Hindlimb muscle (tissue), 1 donor: Measurements from ENCODE around the gene USP2. TPM values are rescaled to one million over a fixed set of nuclear protein-coding genes. Genes with fewer than 3 reads are reported as not detected.

Experiments
- DNase-seq: peaks from one replicate; pipeline ENCODE4 v3.0.0-alpha.2; 2013
- polyA plus RNA-seq: library from polyadenylated mRNA; unstranded; fragments of 120-200 nt; gene quantifications from one replicate; pipeline ENCODE4 v1.2.1, GENCODE V29; 2013; ENCODE audit not compliant: insufficient read length

USP2 gene
- polyA plus RNA-seq, 1 donor: 60.0 TPM

DNA sequence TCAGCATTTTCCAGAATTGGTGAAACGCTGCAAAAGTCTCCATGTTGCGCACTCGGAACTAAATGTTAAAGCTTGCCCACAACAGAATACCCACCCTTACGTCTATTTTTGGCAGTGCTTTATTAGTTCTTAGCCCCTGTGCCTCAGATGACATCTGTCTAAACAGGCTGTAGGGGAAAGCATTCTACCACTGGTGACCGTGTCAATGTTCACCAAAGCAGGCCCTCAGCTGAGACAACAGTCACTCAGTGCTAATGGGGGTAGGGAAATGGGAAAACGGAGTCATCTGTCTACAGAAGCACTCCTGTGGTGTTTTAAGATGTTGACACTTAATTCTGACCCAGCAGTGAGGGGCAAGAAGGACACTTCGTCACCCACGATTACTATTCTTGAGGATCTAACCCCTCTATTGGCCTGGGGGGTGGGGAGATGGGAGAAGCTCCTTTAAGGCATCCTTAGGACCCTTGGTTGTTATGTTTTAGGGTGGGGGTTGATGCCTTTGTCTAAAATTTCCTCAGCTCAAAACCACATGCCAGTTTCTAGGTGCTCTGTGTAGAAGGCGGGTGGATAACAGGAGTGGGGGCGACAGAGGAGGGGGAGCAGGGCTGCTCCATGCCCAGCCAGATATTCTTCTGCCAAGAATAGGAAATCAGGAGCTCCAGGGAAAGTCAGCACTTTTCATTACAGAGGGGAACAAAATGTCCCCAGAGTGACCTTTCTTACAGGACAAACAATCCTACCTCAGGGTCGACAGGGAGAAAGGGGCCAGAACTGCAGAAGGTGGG, 19.4 kb downstream of the USP2 start:
- no peak for DNase-seq

DNA sequence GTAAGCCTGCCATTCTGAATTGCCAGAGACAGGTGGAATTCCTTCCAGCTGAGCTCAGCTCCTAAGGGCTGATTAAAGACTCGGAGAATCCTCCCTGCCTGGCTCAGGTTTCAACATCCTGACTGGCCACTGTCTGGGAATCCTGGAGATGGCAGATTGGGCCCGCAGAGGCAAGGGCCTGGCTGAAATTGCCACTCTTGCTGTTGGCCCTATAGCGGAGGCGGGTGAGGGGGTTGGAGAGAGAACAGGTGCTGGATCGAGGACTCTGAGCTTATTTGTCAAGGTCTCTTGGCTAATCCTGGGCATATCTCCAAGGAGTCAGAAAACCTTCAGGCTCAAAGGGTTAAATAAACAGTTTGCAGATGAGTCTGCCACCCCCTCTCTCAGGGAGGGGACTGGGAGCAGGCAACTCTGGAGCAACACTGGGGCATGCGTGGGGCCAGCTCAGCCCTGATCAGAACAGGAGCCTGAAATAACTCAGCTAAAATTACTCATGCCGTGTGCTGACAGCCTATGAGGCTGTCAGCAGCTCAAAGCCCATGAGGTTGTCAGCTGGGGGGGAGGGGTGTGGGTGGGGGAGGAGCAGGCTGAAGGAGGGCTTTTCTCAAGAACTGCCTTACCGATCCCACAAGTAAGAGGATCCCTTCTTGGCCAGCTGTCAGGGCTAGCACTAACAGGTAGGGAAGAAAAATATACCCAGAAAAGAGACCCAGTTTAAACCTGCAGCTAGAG, 20.3 kb downstream of the USP2 start:
- no peak for DNase-seq

DNA sequence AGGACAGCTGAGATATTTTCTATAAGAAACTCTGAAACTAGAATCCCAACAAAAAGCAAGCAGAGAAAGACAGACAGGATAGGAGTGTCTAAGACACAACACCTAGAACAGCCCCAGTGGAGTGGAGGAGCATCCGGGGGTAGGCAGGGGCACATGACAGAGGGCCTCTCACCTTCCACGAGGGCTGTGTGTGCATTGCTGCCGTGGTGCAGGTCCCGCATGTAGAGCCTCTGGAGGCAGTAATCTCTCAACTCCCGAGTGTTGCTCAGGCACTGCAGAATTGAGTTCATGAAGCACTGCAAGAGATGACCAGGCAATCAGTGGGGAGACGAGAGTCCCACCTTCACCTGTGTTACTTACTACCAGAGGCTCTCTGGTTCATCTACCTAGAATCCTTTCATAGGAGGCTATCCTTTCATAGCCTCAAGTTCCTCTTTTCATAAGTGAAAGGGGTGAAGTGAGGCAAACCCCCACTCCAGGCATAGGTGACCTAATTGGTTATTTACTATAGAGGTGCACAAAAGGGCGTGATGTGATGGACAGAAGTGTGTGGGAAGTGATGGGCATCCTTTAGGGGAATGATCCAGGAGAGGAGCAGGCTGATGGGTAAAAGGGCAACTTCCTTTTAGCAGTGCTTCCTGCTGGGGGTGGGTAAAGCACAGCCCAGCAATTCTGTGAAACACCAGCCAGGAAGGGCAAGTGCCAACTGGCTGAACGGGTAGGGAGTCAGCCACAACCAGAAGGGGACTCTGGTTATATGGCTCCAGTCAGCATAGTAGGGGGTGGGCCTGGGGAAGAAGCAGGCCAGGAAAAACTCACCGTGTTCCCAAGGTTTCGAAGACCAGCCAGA, 21.9 kb downstream of the USP2 start:
- no peak for DNase-seq

DNA sequence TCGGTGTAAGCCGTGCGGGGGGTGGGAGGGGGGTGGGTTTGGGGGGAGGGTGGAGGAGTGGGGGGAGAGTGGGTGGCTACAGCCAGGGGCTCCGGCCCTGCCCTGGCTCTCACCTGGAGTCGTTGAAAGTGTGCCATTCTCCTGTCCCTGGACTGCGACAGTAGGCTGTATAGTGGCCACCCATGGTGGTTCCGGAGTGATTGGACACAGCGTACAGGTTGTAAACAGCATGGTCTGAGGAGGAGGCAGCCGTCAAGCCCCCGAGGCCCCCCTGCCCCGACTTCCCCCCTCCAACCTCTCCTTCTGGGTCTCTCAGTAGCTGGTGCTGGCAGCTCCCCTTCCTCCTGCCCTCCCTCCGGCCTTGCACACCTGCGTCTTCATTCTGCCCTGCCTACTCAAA, 24.4 kb downstream of the USP2 start:
- no peak for DNase-seq

DNA sequence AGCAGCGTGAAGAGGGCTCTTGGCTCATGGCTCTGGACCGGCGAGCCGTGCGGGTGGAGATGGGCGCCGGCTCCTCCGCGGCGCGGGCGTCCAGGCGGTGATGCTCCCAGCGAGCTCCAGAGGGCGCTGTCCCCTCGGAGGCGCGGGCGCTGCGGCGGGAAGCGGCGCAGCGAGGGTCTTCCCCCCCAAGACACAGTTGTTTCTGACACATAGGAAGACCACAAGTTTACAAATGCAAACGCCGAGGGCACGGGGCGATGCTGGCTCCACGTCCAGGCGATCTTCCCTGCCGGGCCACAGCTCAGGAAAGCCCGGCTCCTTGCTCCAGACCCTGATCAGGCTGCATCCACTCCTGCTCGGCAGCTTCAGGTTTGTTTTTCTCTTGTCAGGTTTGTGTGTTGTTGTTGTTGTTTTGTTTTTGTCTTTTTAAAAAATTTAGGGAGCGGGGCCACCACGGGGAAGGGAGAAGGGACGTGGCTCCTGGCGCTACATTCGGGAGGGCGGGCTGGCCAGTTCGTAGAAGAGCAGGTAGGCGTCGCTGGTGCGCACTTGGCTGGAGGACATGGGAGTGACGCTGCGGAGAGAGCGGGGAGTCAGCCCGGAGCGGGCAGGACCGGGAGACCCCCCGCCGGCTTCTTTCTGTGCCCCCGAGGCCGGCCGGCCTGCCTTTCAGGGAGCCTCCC, 25.0 kb downstream of the USP2 start:
- peak; percentile 88 for DNase-seq

DNA sequence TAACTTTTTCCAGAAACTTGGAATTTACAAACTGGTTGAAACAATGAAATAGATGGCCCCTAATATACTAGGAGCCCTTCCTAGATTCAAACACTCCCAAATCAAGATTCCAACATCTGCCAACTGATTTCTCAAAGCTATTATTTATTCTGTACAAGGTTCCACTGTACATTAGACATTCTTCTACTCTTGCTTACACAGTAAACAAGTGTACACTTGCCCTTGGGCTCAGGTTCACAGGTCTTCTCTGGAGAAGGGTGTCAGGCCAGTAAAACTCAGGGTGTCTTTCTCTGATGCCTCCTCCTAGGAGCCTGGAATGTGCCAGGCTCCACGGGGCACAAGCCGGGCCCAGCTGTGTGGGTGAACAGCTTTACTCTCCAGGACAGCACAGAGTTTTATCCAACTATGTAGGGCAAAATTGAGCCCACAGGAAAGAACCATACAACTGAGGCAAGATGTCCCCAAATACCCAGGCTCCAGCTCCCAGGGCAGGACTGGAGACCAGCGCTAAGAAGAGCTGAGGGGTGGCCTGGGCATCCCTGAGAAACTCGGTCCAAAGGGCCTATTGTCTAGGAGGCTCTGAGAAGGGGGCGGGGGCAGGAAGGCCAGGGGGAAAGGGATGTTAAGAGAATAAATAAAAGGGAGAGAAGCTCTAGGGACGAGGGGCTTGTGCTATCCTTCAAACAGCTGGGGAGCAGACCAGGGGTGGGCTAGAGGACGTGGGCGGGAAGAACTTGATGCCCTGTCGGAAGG, 26.2 kb downstream of the USP2 start:
- no peak for DNase-seq

DNA sequence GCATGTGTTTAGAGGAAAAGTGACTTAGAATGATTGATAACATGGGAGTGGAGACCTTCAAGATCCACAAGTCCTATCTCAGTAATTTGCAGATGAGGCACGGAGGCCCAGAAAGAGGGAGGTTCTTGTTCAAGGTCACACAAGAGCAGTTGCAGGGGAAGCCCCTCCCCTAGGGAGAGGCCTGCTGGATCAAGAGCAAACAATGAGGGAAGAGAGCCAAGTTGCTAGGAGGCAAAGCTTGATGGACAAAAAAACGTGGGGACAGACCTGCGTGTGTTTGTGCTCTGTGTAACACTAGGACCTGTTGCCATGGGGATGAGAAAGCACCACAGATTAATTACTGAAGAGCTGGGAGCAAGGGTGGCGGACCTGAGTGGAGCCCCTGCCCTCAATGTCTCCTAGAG, 28.6 kb downstream of the USP2 start:
- no peak for DNase-seq

DNA sequence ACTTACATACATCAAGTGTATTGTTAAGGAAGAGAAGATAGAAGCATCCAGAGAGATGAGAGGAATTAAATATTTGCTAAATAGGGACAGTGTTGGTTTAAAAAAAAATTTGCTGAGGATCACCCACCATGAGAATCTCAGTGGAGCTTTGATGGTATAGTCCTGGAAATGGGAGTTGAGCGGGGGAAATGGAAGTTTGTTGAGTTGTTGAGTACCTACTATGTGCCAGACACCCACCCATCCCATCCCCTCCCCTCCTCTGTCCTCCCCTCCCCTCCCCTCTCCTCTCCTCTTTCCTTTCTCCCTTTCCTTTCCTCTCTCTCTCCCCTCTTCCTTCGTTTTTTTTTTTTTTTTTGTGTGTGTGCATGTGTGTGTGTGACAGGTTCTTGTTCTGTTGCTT, 30.3 kb downstream of the USP2 start:
- no peak for DNase-seq

DNA sequence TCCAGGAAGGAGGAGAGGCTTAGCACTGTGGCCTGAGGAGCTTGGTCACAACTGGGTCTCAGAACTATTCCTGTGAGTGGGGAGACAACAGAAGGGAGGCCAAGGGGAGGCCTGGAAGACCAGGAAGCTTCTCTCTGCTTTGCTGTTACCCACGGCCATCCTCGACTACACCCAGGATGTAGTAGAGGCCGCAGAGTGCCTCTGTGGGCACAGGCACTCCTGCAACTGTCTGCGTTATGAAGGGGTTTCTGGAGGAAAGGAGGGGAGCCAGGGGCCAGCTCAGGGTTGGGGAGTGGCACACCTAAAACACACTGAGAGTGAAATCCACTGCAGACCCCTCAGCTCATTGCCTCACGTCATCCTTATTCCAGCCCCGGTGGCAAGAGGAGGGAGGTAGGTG, 31.2 kb downstream of the USP2 start:
- DNase-seq: no peak

DNA sequence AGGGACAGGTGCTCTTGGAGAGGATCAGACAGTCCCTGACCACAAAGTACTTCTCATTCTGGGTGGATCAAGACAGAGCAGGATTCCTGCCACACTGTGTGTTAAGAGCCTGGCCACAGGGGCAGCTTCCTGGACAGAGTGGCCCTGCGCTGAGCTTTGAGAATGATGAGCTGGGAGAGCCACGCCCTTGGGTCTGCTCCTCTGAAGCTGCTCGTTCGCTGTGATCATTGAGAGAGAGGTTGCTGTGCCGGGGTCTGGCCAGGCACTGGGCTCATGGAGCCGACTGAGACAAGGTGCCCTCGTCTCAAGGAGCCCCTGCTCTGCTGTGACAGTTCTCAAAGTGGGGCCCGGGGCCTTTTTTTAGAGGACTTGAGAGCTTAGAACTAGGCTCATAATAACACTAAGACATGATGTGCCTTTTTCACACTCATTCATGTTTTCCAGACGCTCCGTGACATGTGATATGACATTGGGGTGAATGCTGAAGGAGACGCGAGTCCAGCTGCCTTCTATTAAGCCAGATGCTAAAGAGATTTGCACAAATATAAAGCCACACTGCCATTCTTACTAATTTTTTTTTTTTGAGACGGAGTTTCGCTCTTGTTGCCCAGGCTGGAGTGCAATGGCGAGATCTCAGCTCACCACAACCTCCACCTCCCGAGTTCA, 33.4 kb downstream of the USP2 start:
- no peak for DNase-seq

DNA sequence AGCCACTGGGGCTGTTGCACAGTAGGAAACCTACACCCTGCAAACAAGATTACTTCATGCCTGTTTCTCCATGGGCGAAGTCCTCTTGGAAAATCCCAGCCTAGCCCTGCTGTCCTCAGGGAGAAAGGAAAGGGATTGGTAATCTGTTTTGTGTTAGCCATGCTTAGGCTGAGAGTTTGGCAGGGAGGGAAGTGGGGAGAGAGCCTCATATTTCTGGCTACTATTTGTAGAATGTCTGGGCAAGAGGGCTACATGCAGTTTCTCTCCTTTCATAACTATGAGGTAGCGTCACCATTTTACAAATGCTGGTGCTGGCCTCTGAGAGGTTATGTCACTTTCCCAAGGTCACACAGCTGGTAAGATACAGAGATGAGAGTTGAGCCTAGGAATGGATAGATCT, 34.2 kb downstream of the USP2 start:
- no peak for DNase-seq

DNA sequence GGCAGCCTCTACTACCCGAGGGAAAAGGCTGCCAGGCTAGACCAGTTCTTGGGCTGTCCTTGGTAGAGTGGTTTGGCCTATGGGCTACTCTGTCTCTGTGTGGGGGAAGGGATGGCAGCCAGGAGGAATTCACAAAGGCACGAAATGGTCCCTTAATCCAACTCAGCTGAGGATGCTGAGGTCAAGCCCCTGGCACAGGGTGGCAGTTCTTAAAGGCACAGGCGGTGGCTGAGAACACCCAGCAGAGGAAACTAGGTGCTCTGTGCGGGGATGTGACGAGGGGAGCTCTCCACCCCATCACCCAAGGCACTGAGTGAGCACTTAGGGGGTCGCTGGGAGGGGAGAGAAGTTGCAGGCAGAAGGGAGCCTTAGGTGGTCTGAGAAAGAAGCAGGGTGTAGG, 34.9 kb downstream of the USP2 start, which contains the start of gene MFRP:
Gene MFRP, minus strand, starts transcription at position 101 of the 400 bp plus-strand sequence. CDS start 192 bp downstream, outside the sequence.
- DNase-seq: no peak

DNA sequence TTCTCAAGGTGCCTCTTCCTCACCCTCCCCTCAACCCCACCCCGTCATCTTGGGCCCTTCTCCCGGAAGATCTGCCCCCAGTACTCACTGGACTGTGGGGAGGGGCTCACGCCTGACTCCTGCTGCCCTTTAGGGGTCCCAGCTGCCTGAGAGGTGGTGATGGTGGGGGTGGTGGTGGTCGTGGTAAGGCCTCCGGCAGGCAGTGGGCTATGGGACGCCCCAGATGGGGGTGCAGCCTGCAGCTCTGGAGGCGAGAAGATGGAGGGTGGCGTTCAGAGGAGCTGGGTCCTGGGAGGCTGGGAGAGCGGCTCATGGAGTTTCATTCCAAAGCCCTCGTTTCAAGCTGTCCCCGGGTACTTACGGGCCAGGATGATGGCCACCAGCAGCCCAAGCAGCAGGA, 35.8 kb downstream of the USP2 start:
- DNase-seq: no peak

DNA sequence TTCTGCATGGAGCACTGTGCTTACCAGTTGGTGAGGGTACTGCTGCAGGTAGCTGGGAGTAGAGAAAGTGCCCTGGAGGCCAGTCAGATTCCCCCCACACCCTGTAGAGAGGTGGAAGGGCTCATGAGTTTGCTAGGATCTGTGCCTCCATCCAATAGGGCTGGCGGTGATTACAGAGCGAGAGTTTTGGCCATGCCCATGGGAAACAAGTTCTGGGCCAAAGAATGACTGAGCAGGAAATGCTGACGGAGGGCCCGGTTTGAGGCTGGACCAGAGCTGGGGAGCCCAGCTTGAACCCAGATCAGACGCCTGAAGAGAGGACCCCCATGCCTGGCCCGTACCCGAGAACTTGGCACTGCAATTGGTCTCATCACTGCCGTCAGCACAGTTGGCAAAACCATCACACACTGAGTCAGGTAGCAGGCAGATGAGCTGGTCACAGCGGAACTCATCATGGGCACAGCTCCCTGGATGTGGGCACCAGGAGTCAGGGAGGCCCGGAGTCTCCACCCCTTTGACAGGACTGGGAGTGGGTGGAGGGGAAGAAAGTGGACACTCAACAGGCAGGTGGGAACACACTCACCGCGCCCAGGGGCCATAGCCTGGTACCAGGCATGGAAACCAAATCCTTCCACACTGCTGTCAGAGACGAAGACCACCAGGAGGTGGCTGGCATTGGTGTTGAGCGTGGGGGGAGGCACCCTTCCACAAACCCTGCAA, 37.0 kb downstream of the USP2 start:
- DNase-seq: no peak

DNA sequence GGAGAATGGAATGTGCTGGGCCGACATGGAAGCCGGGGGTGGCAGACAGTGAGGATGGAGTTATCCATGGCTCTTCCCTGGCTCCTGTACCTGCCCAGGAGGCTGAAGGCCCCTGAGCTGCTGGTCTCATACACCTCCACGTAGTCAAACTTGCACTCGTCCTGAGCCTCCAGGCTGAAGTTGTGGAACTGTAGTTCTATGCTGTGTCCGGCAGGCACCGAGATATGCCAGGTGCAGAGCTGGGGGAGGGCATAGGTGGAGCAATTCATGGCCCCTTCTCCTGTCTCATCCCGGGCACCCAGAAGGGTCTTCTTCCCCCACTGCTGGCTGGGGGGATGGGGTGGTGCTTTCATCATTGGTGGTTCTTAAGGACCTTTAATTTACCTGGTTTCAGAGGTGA, 37.8 kb downstream of the USP2 start:
- no peak for DNase-seq

DNA sequence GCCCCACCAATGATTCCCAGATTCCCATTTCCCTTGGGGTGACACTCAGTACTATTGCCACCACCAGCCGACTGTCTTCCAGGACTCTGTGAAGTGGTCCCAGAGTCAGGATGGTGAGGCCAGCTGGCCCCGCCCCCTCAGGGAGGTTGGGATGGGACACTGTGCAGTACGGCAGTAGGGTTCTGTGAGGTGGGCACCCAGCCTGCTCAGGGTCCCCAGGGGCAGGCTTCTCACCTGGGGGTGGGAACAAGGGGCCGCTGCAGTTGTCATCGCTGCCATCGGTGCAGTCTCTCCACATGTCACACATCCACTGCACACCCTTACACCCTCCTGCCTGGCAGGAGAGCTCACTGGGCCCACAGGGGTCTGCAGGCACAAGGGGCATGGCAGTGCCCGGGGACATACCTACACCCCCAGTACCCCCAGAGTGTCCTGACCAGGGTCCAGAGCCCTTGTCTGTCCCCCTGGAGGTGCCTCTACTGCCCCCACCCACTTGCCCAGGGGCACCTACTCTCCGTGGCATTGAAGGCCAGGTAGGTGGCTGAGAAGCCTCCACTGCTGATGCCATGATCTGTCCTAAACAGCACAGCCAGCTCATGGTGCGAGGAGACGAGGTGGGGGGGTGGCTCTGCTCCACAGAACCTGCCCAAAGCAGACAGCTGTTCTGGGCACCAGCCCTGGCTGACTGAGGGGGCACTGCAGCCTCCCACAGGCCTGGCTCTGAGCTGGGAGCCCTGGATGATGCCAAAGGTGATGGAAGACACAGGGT, 38.9 kb downstream of the USP2 start:
- no peak for DNase-seq

DNA sequence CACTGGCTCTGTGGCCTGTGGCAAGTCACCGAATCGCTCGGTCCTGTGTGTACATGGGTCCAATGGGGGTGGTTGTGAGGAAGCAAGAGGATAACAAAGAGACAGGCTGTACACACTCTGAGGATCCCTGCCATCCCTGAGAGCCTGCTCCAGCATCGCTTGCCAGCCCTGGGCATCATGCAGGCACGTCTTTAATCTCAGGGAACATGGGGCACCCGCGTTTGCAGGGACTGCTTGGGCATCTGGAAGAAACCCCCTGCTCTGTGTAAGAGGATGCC, 39.5 kb downstream of the USP2 start:
- no peak for DNase-seq

DNA sequence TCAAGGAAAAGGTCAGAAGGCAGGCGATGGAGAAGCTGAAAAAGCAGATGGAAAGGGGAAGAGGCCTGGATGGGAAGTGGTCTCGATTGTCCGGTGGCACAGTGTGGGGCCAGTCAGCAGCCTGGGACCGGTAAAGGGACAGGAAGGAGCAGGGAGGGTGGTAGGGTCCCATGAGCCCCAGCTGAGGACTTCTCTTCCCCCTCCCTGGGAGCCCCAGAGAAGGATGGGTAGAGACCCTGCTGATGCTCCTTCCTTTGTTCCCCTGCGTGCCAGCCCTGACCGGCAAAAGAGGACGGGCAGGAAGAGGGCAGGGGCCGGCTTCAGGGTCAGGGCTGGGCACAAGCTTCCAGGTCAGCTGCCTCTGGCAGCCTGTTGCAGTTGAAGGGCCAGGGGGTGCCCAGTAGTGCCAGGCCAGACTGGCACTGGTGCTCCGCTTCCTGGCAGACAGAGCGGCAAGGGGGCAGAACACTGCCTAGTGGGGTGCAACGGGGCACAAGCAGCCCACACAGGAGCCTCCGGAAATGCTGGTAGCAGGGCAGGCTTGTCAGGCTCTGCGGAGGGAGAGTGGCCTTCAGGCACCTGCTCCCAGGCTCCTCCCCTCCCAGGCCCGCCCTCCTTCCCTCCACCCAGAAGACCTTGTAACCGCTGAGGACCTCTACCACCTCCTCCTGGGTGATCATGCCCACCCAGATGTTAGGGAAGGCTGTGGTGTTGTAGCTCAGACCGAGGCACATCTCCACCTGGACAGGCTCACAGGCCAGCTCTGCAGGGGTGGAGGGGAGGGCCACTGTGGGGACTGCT, 40.1 kb downstream of the USP2 start:
- DNase-seq: no peak
